ENCODE data around the gene KIAA0586. TPM values are rescaled to one million over a fixed set of nuclear protein-coding genes. Genes with fewer than 3 reads are reported as not detected.
"Not testable (repeated sequence)": the region's sequence is repeated elsewhere in the genome, so short reads cannot be mapped to it uniquely, and the experiment has no call there.

The KIAA0586 gene
- total RNA-seq, 1 experiment from 2014 or later, result 26.2 TPM

DNA sequence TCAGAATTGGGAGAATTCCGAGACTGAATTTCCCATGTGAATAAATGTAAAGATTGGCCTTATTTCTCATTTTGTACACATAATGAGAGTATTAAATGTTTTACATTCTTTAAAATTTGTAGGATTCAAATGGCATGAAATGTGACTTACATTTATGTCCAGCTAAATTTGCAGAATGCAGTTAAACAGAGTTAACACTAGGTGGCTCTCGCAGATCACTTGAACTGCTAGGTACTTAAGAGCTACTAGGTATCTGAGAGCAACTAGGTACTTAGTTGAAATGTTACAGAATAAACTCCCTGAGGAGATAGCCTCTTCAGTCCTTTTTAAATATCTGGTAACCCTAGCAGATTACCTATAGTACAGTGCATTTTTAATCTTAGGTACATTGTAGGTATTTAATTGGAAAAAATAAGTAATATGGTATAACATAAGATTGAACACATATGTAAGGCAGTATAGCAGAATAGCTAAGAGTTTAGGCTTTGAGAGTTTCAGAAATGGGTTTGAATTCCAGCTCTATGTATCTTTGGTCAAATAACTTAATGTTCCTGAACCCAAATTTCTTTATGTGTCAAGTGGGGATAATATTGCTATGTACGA, 73.8 kb downstream of the KIAA0586 start:
- BruUV-seq (replicated peaks), result no TSS peak
- H3K4me1 Mint-ChIP-seq (ENCODE audit: insufficient read depth, unreplicated experiment), result no peaks in the 10 kb centered on the region
- POLR2A ChIA-PET, result interaction anchor here (0.7 to 1.1 kb wide), 4 partner anchors 9 to 1664 kb away, joined by 3 to 5 read pairs (median 3); partner anchors contain the start of gene DHRS7
- H3K36me3 Mint-ChIP-seq (ENCODE audit: insufficient read depth, unreplicated experiment), result peaks cover 40% of the 10 kb centered on the region
- H3K9me3 Mint-ChIP-seq (ENCODE audit: unreplicated experiment), result no peaks in the 10 kb centered on the region
- peak; percentile 50 for DNase-seq (ENCODE audit: unreplicated experiment)
- no peak overlapping the region for H3K27ac Mint-ChIP-seq (ENCODE audit: low read depth, unreplicated experiment)
- H3K27me3 Mint-ChIP-seq (ENCODE audit: insufficient read depth, unreplicated experiment), result no peaks in the 10 kb centered on the region
- TF ChIP-seq, protein P1, sequence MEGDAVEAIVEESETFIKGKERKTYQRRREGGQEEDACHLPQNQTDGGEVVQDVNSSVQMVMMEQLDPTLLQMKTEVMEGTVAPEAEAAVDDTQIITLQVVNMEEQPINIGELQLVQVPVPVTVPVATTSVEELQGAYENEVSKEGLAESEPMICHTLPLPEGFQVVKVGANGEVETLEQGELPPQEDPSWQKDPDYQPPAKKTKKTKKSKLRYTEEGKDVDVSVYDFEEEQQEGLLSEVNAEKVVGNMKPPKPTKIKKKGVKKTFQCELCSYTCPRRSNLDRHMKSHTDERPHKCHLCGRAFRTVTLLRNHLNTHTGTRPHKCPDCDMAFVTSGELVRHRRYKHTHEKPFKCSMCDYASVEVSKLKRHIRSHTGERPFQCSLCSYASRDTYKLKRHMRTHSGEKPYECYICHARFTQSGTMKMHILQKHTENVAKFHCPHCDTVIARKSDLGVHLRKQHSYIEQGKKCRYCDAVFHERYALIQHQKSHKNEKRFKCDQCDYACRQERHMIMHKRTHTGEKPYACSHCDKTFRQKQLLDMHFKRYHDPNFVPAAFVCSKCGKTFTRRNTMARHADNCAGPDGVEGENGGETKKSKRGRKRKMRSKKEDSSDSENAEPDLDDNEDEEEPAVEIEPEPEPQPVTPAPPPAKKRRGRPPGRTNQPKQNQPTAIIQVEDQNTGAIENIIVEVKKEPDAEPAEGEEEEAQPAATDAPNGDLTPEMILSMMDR (IDR thresholded peaks at IDR 0.05; ENCODE audit: unreplicated experiment), result peak; percentile 58
- no peak overlapping the region for H3K4me3 Mint-ChIP-seq (ENCODE audit: unreplicated experiment)
- CTCF ChIA-PET, result interaction anchor here (0.5 to 3.5 kb wide), 19 partner anchors 10 to 691 kb away, joined by 3 to 42 read pairs (median 6); no protein-coding TSS in a partner anchor
- intact Hi-C loops (cut with micrococcal nuclease), result loop anchor here (1.0 kb wide), 4 partner anchors 139 to 623 kb away; no protein-coding TSS in a partner anchor

DNA sequence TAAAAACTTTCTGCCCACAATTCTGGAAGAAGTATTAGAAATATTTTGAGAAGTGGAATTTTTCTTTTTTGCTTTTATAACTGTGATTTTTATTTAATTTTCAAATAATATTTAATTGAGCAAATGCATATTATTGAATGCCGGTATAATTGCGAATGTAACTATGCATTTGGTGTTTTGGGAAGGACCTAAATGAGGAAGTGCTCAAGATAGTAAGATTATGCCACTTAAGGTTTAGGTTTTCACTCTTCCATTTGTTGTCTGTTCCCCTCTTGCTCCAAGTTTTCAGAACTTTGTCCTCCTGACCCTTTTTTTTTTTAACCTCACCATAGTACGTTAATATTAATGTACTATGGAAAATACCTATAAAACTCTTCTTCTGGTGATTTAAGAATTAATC, 85.8 kb downstream of the KIAA0586 start:
- Mint-ChIP-seq H3K27ac (ENCODE audit: low read depth, unreplicated experiment) (no peak overlapping the region), H3K27me3 (ENCODE audit: insufficient read depth, unreplicated experiment) (no peaks in the 10 kb centered on the region), H3K4me3 (ENCODE audit: unreplicated experiment) (no peak overlapping the region), H3K4me1 (ENCODE audit: insufficient read depth, unreplicated experiment) (no peaks in the 10 kb centered on the region), H3K9me3 (ENCODE audit: unreplicated experiment) (no peaks in the 10 kb centered on the region), H3K36me3 (ENCODE audit: insufficient read depth, unreplicated experiment) (peaks cover 7% of the 10 kb centered on the region)
- ChIA-PET POLR2A (no interaction called here), CTCF (no interaction called here)
- BruUV-seq (replicated peaks), result no TSS peak
- DNase-seq (ENCODE audit: unreplicated experiment), result no peak
- TF ChIP-seq, protein P1 (IDR thresholded peaks at IDR 0.05; ENCODE audit: unreplicated experiment), result no peak
- intact Hi-C loops (cut with micrococcal nuclease), result no loop called here

- Mint-ChIP-seq H3K9me3 (ENCODE audit: unreplicated experiment) (no peaks in the 10 kb centered on the region), H3K4me3 (ENCODE audit: unreplicated experiment) (no peak overlapping the region), H3K27me3 (ENCODE audit: insufficient read depth, unreplicated experiment) (no peaks in the 10 kb centered on the region), H3K36me3 (ENCODE audit: insufficient read depth, unreplicated experiment) (peaks cover 13% of the 10 kb centered on the region), H3K27ac (ENCODE audit: low read depth, unreplicated experiment) (no peak overlapping the region), H3K4me1 (ENCODE audit: insufficient read depth, unreplicated experiment) (no peaks in the 10 kb centered on the region)
- BruUV-seq (replicated peaks), result no TSS peak
- ChIA-PET POLR2A (no interaction called here), CTCF (interaction anchor here (1.0 kb wide), 1 partner anchor 9 kb away, joined by 3 read pairs; no protein-coding TSS in a partner anchor)
- TF ChIP-seq, protein P1 (IDR thresholded peaks at IDR 0.05; ENCODE audit: unreplicated experiment), result no peak
- intact Hi-C loops (cut with micrococcal nuclease), result no loop called here
- no peak for DNase-seq (ENCODE audit: unreplicated experiment)
Measured at GRCh38 chr14:58517592-58517991, 90.1 kb downstream of the KIAA0586 start.

DNA sequence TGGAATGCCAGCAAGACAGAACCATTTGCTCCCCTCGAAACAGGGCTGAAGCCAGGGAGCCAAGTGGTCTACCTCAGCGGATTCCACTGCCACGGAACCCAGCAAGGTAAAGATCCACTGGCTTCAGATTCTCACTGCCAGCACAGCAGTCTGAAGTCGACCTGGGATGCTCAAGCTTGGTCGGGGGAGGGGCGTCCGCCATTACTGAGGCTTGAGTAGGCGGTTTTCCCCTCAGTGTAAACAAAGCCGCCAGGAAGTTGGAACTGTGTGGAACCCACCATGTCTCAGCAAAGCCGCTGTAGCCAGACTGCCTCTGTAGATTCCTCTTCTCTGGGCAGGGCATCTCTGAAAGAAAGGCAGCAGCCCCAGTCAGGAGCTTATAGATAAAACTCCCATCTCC, 98.2 kb downstream of the KIAA0586 start:
- BruUV-seq (replicated peaks); DNase-seq (ENCODE audit: unreplicated experiment); H3K4me3 Mint-ChIP-seq (ENCODE audit: unreplicated experiment); H3K27me3 Mint-ChIP-seq (ENCODE audit: insufficient read depth, unreplicated experiment); H3K4me1 Mint-ChIP-seq (ENCODE audit: insufficient read depth, unreplicated experiment); H3K27ac Mint-ChIP-seq (ENCODE audit: low read depth, unreplicated experiment); H3K36me3 Mint-ChIP-seq (ENCODE audit: insufficient read depth, unreplicated experiment); intact Hi-C loops (cut with micrococcal nuclease): not testable (repeated sequence)
- H3K9me3 Mint-ChIP-seq (ENCODE audit: unreplicated experiment), result peaks cover 24% of the 10 kb centered on the region
- ChIA-PET POLR2A (interaction anchor here (0.7 kb wide), 1 partner anchor 1052 kb away, joined by 4 read pairs; no protein-coding TSS in a partner anchor), CTCF (interaction anchor here (0.6 to 3.3 kb wide), 2 partner anchors 24 to 463 kb away, joined by 4 to 12 read pairs; no protein-coding TSS in a partner anchor)

Data from MCF 10A (cell line).